Measurements from ENCODE around the gene TGFBR3L. TPM values are rescaled to one million over a fixed set of nuclear protein-coding genes. Genes with fewer than 3 reads are reported as not detected.

Gene TGFBR3L
- total and polyA plus RNA-seq, 2 donors (not counting 3 experiments of a cell fraction or from before 2014, with no cell fraction given): 0.35 TPM; not detected in 1

GRCh38 chr19:7883796-7884570 is 30.6 kb upstream of the TGFBR3L start:
- Histone ChIP-seq H3K27me3 (ENCODE audit: control insufficient read depth in 2 of 2, insufficient read depth in 2 of 2, low read length in 2 of 2) (no peaks in the 10 kb centered on the region), H3K4me1 (ENCODE audit: control insufficient read depth, extremely low read depth, insufficient read depth, low read length) (peaks cover 8% of the 10 kb centered on the region), H3K4me2 (ENCODE audit: insufficient read depth, low read length) (no peak overlapping the region), H3K36me3 (ENCODE audit: control insufficient read depth in 2 of 2, extremely low read depth in 1 of 2, insufficient read depth in 2 of 2, low read length in 2 of 2) (no peaks in the 10 kb centered on the region), H3K4me3 (replicated peaks in 1 of 3; ENCODE audit: insufficient read depth in 1 of 3, low read depth in 1 of 3, low read length in 3 of 3) (no peak overlapping the region), H2AFZ (ENCODE audit: low read depth, low read length) (no peak overlapping the region), H3K9me1 (replicated peaks; ENCODE audit: control insufficient read depth, extremely low read depth, insufficient read depth, low read length) (no peaks in the 10 kb centered on the region), H4K20me1 (replicated peaks; ENCODE audit: control insufficient read depth, extremely low read depth, insufficient read depth, low read length) (no peaks in the 10 kb centered on the region), H3K79me2 (ENCODE audit: control insufficient read depth, insufficient read depth, low read length) (no peaks in the 10 kb centered on the region), H3K9me3 (replicated peaks; ENCODE audit: control insufficient read depth, insufficient read depth, low read length) (no peaks in the 10 kb centered on the region), H3K9ac (replicated peaks; ENCODE audit: extremely low read depth, insufficient read depth, low read length) (no peak overlapping the region), H3K27ac (ENCODE audit: insufficient read depth, low read depth, low read length) (no peak overlapping the region)
- dilution Hi-C loops (cut with MboI; ENCODE audit: extremely low pct_ligation_motif_present, low sequenced_read_pairs) (no loop called here), intact Hi-C loops (cut with micrococcal nuclease) (no loop called here)
- BruUV-seq (replicated peaks): no TSS peak
- FAIRE-seq (no peak), DNase-seq (ENCODE audit: low read depth, low spot score) (no peak)
- TF ChIP-seq GATA2 (IDR thresholded peaks at IDR 0.05; ENCODE audit: insufficient read depth, insufficient read length, low read depth, low read length) (no peak), FOS (IDR thresholded peaks at IDR 0.05; ENCODE audit: borderline replicate concordance, insufficient read depth, low read length) (no peak), EZH2 (IDR thresholded peaks at IDR 0.05; ENCODE audit: borderline replicate concordance, low read depth, low read length, severe bottlenecking) (no peak), POLR2A (IDR thresholded peaks at IDR 0.05; ENCODE audit: low read depth, low read length) (no peak), MYC (IDR thresholded peaks at IDR 0.05; ENCODE audit: low read depth, low read length) (no peak), CTCF (IDR thresholded peaks at IDR 0.05; ENCODE audit: extremely low read depth in 1 of 2, insufficient read depth in 1 of 2, low read depth in 1 of 2, low read length in 2 of 2) (no peak), JUN (IDR thresholded peaks at IDR 0.05; ENCODE audit: borderline replicate concordance, insufficient read depth, insufficient read length, low read depth) (no peak), POLR2AphosphoS5 (IDR thresholded peaks at IDR 0.05; ENCODE audit: insufficient read depth, low read depth, low read length) (no peak)
- TF ChIP-seq, protein P1, sequence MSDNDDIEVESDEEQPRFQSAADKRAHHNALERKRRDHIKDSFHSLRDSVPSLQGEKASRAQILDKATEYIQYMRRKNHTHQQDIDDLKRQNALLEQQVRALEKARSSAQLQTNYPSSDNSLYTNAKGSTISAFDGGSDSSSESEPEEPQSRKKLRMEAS (IDR thresholded peaks at IDR 0.05; ENCODE audit: insufficient read depth, insufficient read length): no peak
- ChIA-PET POLR2A (interaction anchor here (0.7 kb wide), 1 partner anchor 1519 kb away, joined by 3 read pairs; no protein-coding TSS in a partner anchor), CTCF (interaction anchor here (2.0 kb wide), 1 partner anchor 15 kb away, joined by 14 read pairs; no protein-coding TSS in a partner anchor)
